HepG2 (cell line): ENCODE measurements around the gene CHDH. TPM values are rescaled to one million over a fixed set of nuclear protein-coding genes. Genes with fewer than 3 reads are reported as not detected.

Source experiments
- CBX2 ChIP-seq, 2 experiments: fragments of 200-600 bp in 1 of 2; sonication (generic); formaldehyde crosslinking in 1 of 2; IDR thresholded peaks; 2 replicates each; pipeline versions ENCODE4 v1.7.0 to v1.8.1; 2018 to 2022; ENCODE audit warnings: low read depth in 2 of 2, low read length in 1 of 2, mild to moderate bottlenecking in 1 of 2, missing genetic modification reagents in 1 of 2
- CENPX ChIP-seq: sonication (generic); formaldehyde crosslinking; IDR thresholded peaks from 2 replicates; pipeline ENCODE4 v1.9.0; 2021; ENCODE audit warnings: mild to moderate bottlenecking, missing genetic modification reagents, moderate library complexity
- GLI4 ChIP-seq: sonication (generic); formaldehyde crosslinking; IDR thresholded peaks from 2 replicates; pipeline ENCODE4 v1.5.1; 2020; ENCODE audit warnings: missing genetic modification reagents, mild to moderate bottlenecking, moderate library complexity, borderline replicate concordance
- HNRNPLL ChIP-seq: fragments of 200-400 bp; formaldehyde crosslinking; IDR thresholded peaks from 2 replicates; pipeline ENCODE4 v1.6.1; 2017; ENCODE audit warnings: mild to moderate bottlenecking, low read depth, low read length; ENCODE audit not compliant: poor library complexity, severe bottlenecking
- KLF15 ChIP-seq: sonication (generic); formaldehyde crosslinking; IDR thresholded peaks from 2 replicates; pipeline ENCODE4 v1.8.1; 2023; ENCODE audit warnings: borderline replicate concordance, mild to moderate bottlenecking, inconsistent platforms, missing genetic modification reagents, mixed read lengths
- MTA1 ChIP-seq: sonication (generic); formaldehyde crosslinking; IDR thresholded peaks from 2 replicates; pipeline ENCODE4 v1.4.0; 2020; ENCODE audit warnings: missing genetic modification reagents, mild to moderate bottlenecking, borderline replicate concordance
- PPARG ChIP-seq: conservative IDR thresholded peaks from 2 replicates; pipeline ENCODE4 v1.6.1; 2016; ENCODE audit warnings: missing biosample characterization, missing genetic modification reagents
- SNRNP70 ChIP-seq: fragments of 200-400 bp; formaldehyde crosslinking; IDR thresholded peaks from 2 replicates; pipeline ENCODE4 v1.6.1; 2017; ENCODE audit warnings: mild to moderate bottlenecking, low read depth, low read length, moderate library complexity
- SP2 ChIP-seq: sonication (generic); formaldehyde crosslinking; IDR thresholded peaks from 2 replicates; pipeline ENCODE4 v1.5.1; 2020; ENCODE audit warnings: mild to moderate bottlenecking, missing genetic modification reagents
- SRY ChIP-seq: sonication (generic); formaldehyde crosslinking; IDR thresholded peaks from 2 replicates; pipeline ENCODE4 v1.8.0; 2022; ENCODE audit warnings: mild to moderate bottlenecking, missing genetic modification reagents
- ZKSCAN1 ChIP-seq: fragments of 150-350 bp; IDR thresholded peaks from 2 replicates; pipeline ENCODE4 v1.6.1; 2014; ENCODE audit warnings: low read length
- ZNF124 ChIP-seq: sonication (generic); formaldehyde crosslinking; IDR thresholded peaks from 2 replicates; pipeline ENCODE4 v1.4.0; 2020; ENCODE audit warnings: missing genetic modification reagents
- ZNF20 ChIP-seq: sonication (generic); formaldehyde crosslinking; IDR thresholded peaks from 2 replicates; pipeline ENCODE4 v1.4.0; 2020; ENCODE audit warnings: mild to moderate bottlenecking, moderate library complexity, missing genetic modification reagents
- ZNF317 ChIP-seq: sonication (generic); formaldehyde crosslinking; IDR thresholded peaks from 2 replicates; pipeline ENCODE4 v1.5.0; 2020; ENCODE audit warnings: mild to moderate bottlenecking, missing genetic modification reagents
- ZNF326 ChIP-seq: sonication (generic); formaldehyde crosslinking; IDR thresholded peaks from 2 replicates; pipeline ENCODE4 v1.4.0; 2020; ENCODE audit warnings: missing genetic modification reagents, borderline replicate concordance
- ZNF782 ChIP-seq: sonication (generic); formaldehyde crosslinking; IDR thresholded peaks from 2 replicates; pipeline ENCODE4 v1.4.0; 2020; ENCODE audit warnings: missing genetic modification reagents, mild to moderate bottlenecking, borderline replicate concordance
- ZNF83 ChIP-seq: sonication (generic); formaldehyde crosslinking; IDR thresholded peaks from 2 replicates; pipeline ENCODE4 v1.4.0; 2020; ENCODE audit warnings: missing genetic modification reagents, mild to moderate bottlenecking, borderline replicate concordance
- ZNF878 ChIP-seq: sonication (generic); formaldehyde crosslinking; IDR thresholded peaks from 2 replicates; pipeline ENCODE4 v1.8.1; 2023; ENCODE audit warnings: mild to moderate bottlenecking, missing genetic modification reagents, moderate library complexity
- ZSCAN21 ChIP-seq: sonication (generic); formaldehyde crosslinking; IDR thresholded peaks from 2 replicates; pipeline ENCODE4 v1.8.0; 2022; ENCODE audit warnings: mild to moderate bottlenecking, missing genetic modification reagents, moderate library complexity, borderline replicate concordance
- polyA plus RNA-seq, 8 experiments: library from polyadenylated mRNA; depleted of rRNA in 3 of 8; stranded (reverse) in 7 of 8; unstranded in 1 of 8; fragments of >200 nt; fragmentation: Illumina TruSeq in 4 of 8; extraction: Trizol in 4 of 8; gene quantifications; 2 replicates each; pipeline versions ENCODE4 v1.2.1 to v1.2.3, GENCODE V29; 2011 to 2016; ENCODE audit warnings: low read depth in 4 of 8, missing spikeins in 1 of 8, mixed read lengths in 1 of 8; ENCODE audit not compliant: insufficient read depth in 1 of 8
- total RNA-seq, 5 experiments: library from RNA; depleted of rRNA; stranded (reverse); fragments of >200 nt; fragmentation: Illumina TruSeq; extraction: Trizol; gene quantifications; 2 replicates each; pipeline ENCODE4 v1.2.3, GENCODE V29; 2016; ENCODE audit warnings: low read depth in 1 of 5
- TF ChIP-seq, protein P1 (sequence below): sonication (generic); formaldehyde crosslinking; conservative IDR thresholded peaks from 2 replicates; pipeline ENCODE4 v1.8.1; 2023; ENCODE audit warnings: missing genetic modification reagents
- TF ChIP-seq, protein P2 (sequence below): IDR thresholded peaks from 2 replicates; pipeline ENCODE4 v1.6.1; 2018; ENCODE audit warnings: missing genetic modification reagents, mild to moderate bottlenecking, missing compliant biosample characterization
- TF ChIP-seq, protein P3 (sequence below): sonication (generic); formaldehyde crosslinking; IDR thresholded peaks from 2 replicates; pipeline ENCODE4 v1.4.0; 2020; ENCODE audit warnings: missing genetic modification reagents, borderline replicate concordance

CHDH gene
- total and polyA plus RNA-seq, 2 of the 13 experiments (the other 11 are each of a cell fraction or from before 2014, with no cell fraction given), result 28.1 to 48.9 TPM

DNA sequence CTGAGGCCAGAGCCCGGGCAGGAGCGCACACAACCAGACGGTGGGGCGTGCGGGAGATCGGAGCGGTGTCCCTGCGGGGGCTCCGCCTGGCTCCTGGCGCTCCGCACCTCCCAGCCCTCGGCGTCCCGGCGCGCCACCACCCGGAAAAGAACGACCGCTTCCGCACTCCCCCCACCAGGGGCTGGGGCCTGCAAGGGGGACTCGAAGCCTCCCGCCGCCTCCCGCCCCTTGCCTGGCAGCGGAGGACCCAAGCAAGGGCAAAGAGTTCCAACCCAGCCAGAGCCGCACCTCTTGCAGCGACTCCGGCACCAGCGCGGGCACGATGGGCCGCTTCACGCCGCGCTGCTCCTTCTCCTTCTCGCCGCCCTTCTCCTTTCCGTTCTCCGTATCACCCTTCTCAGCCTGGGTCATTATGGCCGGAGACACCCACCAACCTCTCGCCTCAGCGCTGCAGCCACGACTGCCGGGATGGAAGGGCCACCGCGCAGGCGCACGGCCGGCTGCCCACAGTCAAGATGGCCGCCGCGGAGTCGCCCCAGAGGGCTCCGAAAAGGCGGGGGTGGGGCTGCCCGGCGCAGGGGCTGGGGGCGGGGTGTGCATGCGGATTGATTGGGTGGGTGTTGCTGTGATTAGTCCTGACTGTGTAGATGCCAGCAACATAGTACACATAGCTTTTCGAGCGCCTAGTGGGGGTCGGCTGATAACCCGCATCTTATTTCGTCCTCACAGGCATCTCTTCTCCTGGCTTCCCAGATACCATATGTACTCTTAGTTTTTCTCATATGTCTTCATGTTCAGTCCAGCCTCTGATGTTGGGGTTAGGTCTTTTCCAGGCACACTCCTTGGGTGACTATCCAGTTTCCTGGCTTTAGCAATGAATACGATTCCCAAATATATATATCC lies 35.7 kb upstream of the CHDH start, which contains the start of gene ACTR8 (continued):
- TF ChIP-seq MTA1 (CRISPR knock-in tag), result peak; percentile 90; the same call in 1 of the 2 replicates
- TF ChIP-seq KLF15 (CRISPR knock-in tag), result peak; percentile 39; the same call in 1 of the 2 replicates
- TF ChIP-seq SNRNP70, result no peak
- TF ChIP-seq ZKSCAN1, result no peak; the same call in 1 of the 2 replicates
- no peak for TF ChIP-seq SRY (CRISPR knock-in tag)
- no peak; the same call in 1 of the 2 replicates for TF ChIP-seq PPARG (CRISPR knock-in tag)
- 0 out of 2 replicates have a peak, but pooled peaks have one; percentile 71 for TF ChIP-seq ZNF878 (CRISPR knock-in tag)
- TF ChIP-seq ZNF124 (CRISPR knock-in tag), result 0 out of 2 replicates have a peak, but pooled peaks have one; percentile 52
- no peak; the same call in 1 of the 2 replicates for TF ChIP-seq ZSCAN21 (CRISPR knock-in tag)
- TF ChIP-seq HNRNPLL, result peak; percentile 72
- peak; percentile 56; the same call in 1 of the 2 replicates for TF ChIP-seq ZNF317 (CRISPR knock-in tag)
- TF ChIP-seq, protein P1, sequence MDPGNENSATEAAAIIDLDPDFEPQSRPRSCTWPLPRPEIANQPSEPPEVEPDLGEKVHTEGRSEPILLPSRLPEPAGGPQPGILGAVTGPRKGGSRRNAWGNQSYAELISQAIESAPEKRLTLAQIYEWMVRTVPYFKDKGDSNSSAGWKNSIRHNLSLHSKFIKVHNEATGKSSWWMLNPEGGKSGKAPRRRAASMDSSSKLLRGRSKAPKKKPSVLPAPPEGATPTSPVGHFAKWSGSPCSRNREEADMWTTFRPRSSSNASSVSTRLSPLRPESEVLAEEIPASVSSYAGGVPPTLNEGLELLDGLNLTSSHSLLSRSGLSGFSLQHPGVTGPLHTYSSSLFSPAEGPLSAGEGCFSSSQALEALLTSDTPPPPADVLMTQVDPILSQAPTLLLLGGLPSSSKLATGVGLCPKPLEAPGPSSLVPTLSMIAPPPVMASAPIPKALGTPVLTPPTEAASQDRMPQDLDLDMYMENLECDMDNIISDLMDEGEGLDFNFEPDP, result no peak
- TF ChIP-seq ZNF326 (CRISPR knock-in tag), result no peak
- TF ChIP-seq, protein P2, sequence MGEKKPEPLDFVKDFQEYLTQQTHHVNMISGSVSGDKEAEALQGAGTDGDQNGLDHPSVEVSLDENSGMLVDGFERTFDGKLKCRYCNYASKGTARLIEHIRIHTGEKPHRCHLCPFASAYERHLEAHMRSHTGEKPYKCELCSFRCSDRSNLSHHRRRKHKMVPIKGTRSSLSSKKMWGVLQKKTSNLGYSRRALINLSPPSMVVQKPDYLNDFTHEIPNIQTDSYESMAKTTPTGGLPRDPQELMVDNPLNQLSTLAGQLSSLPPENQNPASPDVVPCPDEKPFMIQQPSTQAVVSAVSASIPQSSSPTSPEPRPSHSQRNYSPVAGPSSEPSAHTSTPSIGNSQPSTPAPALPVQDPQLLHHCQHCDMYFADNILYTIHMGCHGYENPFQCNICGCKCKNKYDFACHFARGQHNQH (CRISPR knock-in tag), result peak; percentile 85
- TF ChIP-seq ZNF782 (CRISPR knock-in tag), result peak; percentile 84; the same call in 1 of the 2 replicates
- TF ChIP-seq, protein P3, sequence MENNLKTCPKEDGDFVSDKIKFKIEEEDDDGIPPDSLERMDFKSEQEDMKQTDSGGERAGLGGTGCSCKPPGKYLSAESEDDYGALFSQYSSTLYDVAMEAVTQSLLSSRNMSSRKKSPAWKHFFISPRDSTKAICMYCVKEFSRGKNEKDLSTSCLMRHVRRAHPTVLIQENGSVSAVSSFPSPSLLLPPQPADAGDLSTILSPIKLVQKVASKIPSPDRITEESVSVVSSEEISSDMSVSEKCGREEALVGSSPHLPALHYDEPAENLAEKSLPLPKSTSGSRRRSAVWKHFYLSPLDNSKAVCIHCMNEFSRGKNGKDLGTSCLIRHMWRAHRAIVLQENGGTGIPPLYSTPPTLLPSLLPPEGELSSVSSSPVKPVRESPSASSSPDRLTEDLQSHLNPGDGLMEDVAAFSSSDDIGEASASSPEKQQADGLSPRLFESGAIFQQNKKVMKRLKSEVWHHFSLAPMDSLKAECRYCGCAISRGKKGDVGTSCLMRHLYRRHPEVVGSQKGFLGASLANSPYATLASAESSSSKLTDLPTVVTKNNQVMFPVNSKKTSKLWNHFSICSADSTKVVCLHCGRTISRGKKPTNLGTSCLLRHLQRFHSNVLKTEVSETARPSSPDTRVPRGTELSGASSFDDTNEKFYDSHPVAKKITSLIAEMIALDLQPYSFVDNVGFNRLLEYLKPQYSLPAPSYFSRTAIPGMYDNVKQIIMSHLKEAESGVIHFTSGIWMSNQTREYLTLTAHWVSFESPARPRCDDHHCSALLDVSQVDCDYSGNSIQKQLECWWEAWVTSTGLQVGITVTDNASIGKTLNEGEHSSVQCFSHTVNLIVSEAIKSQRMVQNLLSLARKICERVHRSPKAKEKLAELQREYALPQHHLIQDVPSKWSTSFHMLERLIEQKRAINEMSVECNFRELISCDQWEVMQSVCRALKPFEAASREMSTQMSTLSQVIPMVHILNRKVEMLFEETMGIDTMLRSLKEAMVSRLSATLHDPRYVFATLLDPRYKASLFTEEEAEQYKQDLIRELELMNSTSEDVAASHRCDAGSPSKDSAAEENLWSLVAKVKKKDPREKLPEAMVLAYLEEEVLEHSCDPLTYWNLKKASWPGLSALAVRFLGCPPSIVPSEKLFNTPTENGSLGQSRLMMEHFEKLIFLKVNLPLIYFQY (CRISPR knock-in tag), result peak; percentile 18; the same call in 1 of the 2 replicates
- no peak; the same call in 1 of the 2 replicates for TF ChIP-seq ZNF83
- TF ChIP-seq CBX2 (IDR thresholded peaks at IDR 0.05; ENCODE audit: low read depth, low read length), result no peak
- no peak for TF ChIP-seq CBX2 (CRISPR knock-in tag; IDR thresholded peaks at IDR 0.05; ENCODE audit: low read depth)
- no peak for TF ChIP-seq ZNF20 (CRISPR knock-in tag)
- TF ChIP-seq CENPX (CRISPR knock-in tag), result no peak
- no peak; the same call in none of the 2 replicates for TF ChIP-seq SP2 (CRISPR knock-in tag)
- no peak for TF ChIP-seq GLI4 (CRISPR knock-in tag)
